Measurements from ENCODE around the gene ACTN2. TPM values are rescaled to one million over a fixed set of nuclear protein-coding genes. Genes with fewer than 3 reads are reported as not detected.

The ACTN2 gene
- total RNA-seq, 1 donor from 2014 or later: 5.0 TPM

- no peak for DNase-seq (ENCODE audit: low spot score)
Observed at GRCh38 chr1:236773919-236774318, 87.6 kb downstream of the ACTN2 start.

- no peak for DNase-seq (ENCODE audit: low spot score)
Observed at GRCh38 chr1:236774926-236775325, 88.6 kb downstream of the ACTN2 start.

- no peak for DNase-seq (ENCODE audit: low spot score)
Observed at GRCh38 chr1:236779312-236779711, 93.0 kb downstream of the ACTN2 start.

GRCh38 chr1:236785477-236785876, 99.2 kb downstream of the ACTN2 start:
- DNase-seq (ENCODE audit: low spot score): no peak

GRCh38 chr1:236786453-236786852, 100.2 kb downstream of the ACTN2 start:
- no peak for DNase-seq (ENCODE audit: low spot score)

GRCh38 chr1:236794585-236795034, 108.3 kb downstream of the ACTN2 start:
- no peak for DNase-seq (ENCODE audit: low spot score)

- DNase-seq (ENCODE audit: low spot score): peak; percentile 99
Observed at GRCh38 chr1:236795035-236795756, 108.9 kb downstream of the ACTN2 start, which contains the start of gene MTR. Gene MTR (plus strand): TSS chr1:236795292. CDS start chr1:236795704, 412 bp downstream.

GRCh38 chr1:236795757-236796667, 109.7 kb downstream of the ACTN2 start:
- DNase-seq (ENCODE audit: low spot score): peak; percentile 41

- no peak for DNase-seq (ENCODE audit: low spot score)
Observed at GRCh38 chr1:236799001-236799400, 112.7 kb downstream of the ACTN2 start.

- DNase-seq (ENCODE audit: low spot score): no peak
Observed at GRCh38 chr1:236800002-236800620, 113.8 kb downstream of the ACTN2 start.

- no peak for DNase-seq (ENCODE audit: low spot score)
Observed at GRCh38 chr1:236800623-236801022, 114.3 kb downstream of the ACTN2 start.

GRCh38 chr1:236802264-236802663, 116.0 kb downstream of the ACTN2 start:
- DNase-seq (ENCODE audit: low spot score): no peak

- no peak for DNase-seq (ENCODE audit: low spot score)
Observed at GRCh38 chr1:236806634-236807033, 120.3 kb downstream of the ACTN2 start.

GRCh38 chr1:236808005-236808404, 121.7 kb downstream of the ACTN2 start:
- no peak for DNase-seq (ENCODE audit: low spot score)

- DNase-seq (ENCODE audit: low spot score): peak; percentile 30
Observed at GRCh38 chr1:236808564-236809130, 122.3 kb downstream of the ACTN2 start.

- DNase-seq (ENCODE audit: low spot score): no peak
Observed at GRCh38 chr1:236809148-236809547, 122.8 kb downstream of the ACTN2 start.

- no peak for DNase-seq (ENCODE audit: low spot score)
Observed at GRCh38 chr1:236810018-236810417, 123.7 kb downstream of the ACTN2 start.

- DNase-seq (ENCODE audit: low spot score): no peak
Observed at GRCh38 chr1:236812334-236813030, 126.2 kb downstream of the ACTN2 start.
